Prostate gland (tissue), 2 donors: ENCODE data around the gene FKBP14. TPM values are rescaled to one million over a fixed set of nuclear protein-coding genes. Genes with fewer than 3 reads are reported as not detected.

Source experiments
- DNase-seq: peaks from one replicate; pipeline ENCODE4 v3.0.0-alpha.2; 2019; ENCODE audit warnings: low spot score
- H3K27ac ChIP-seq, 2 donors: fragments of 200-600 bp; sonication (generic); 2 replicates each; pipeline ENCODE4 v1.5.1; 2017 to 2019
- H3K27me3 ChIP-seq: fragments of 200-600 bp; sonication (generic); replicated peaks from 2 replicates; pipeline ENCODE4 v1.5.1; 2019; ENCODE audit not compliant: insufficient read depth
- H3K36me3 ChIP-seq, 2 donors: fragments of 200-600 bp; sonication (generic); 1 replicate in 1 of 2; 2 replicates in 1 of 2; pipeline versions ENCODE4 v1.5.1 to v1.8.1; 2017 to 2019
- H3K4me1 ChIP-seq: fragments of 200-600 bp; sonication (generic); replicated peaks from 2 replicates; pipeline ENCODE4 v1.5.1; 2019
- H3K4me3 ChIP-seq, 2 donors: fragments of 200-600 bp; sonication (generic); 2 replicates each; pipeline ENCODE4 v1.5.1; 2017 to 2019
- H3K9me3 ChIP-seq: fragments of 200-600 bp; sonication (generic); 2 replicates; pipeline ENCODE4 v1.5.1; 2017
- POLR2A ChIP-seq: fragments of 450-650 bp; IDR thresholded peaks from one replicate; pipeline ENCODE4 v1.6.1; 2016; ENCODE audit warnings: antibody characterized with exemption, mild to moderate bottlenecking
- POLR2AphosphoS5 ChIP-seq: sonication (generic); formaldehyde crosslinking; IDR thresholded peaks from one replicate; pipeline ENCODE4 v1.6.1; 2017; ENCODE audit warnings: antibody characterized with exemption
- WGBS: methylation state at CpG from one replicate; pipeline ENCODE4 v1.1.5; 2018; 5-methylcytosine and 5-hydroxymethylcytosine counted together
- intact Hi-C: fragments of 100-400 bp; cut with DNase I; formaldehyde crosslinking; loops from one replicate; pipeline ENCODE4 v1.14.2; 2022
- total RNA-seq, 2 donors: library from RNA; depleted of rRNA; stranded (reverse); fragments of >200 nt; gene quantifications; one replicate each; pipeline ENCODE4 v1.1.0, GENCODE V29; 2016
- TF ChIP-seq, protein P1 (sequence below), 4 experiments: fragments of 200-600 bp in 2 of 4; fragments of 450-650 bp in 2 of 4; sonication (generic) in 2 of 4; IDR thresholded peaks; 1 replicate in 3 of 4; 2 replicates in 1 of 4; pipeline ENCODE4 v1.5.1; 2016 to 2019; ENCODE audit warnings: antibody characterized with exemption in 4 of 4, mild to moderate bottlenecking in 2 of 4, moderate library complexity in 2 of 4

The FKBP14 gene
- total RNA-seq, 2 donors from 2014 or later, result 8.4 to 9.5 TPM

DNA sequence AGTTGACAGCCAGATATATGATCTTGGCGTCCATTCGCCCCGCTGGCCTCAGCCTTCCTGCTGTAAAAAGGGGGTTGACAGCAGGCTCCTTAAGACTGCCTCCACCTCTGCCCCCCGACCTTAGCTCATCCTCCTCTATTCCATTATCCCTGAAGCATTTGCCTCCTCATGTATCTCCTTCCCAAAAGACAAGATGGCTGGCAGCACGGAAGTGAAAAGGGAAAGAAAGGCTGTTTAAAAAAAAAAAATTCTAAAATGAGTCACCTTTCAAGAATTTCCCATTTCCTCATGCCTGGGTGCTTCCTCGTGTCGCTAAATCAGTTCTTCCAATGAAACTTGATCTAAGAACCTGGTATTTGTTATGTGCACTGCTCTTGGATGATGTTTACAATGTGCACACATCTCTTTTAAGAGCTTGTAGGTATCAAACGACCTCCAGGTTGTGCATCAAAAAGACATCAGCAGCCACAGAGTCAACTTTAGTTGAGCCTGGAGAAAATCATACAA, 38.6 kb downstream of the FKBP14 start:
- Histone ChIP-seq H3K4me3 (peak overlapping the region in 1 of 2 donors; percentile 95), H3K9me3 (no peaks in the 10 kb centered on the region), H3K27me3 (no peaks in the 10 kb centered on the region), H3K27ac (peak overlapping the region; percentile 89 to 90), H3K4me1 (no peaks in the 10 kb centered on the region), H3K36me3 (no peaks in the 10 kb centered on the region)
- intact Hi-C loops, result no loop called here
- TF ChIP-seq POLR2AphosphoS5 (peak; percentile 30), POLR2A (no peak)
- TF ChIP-seq, protein P1, sequence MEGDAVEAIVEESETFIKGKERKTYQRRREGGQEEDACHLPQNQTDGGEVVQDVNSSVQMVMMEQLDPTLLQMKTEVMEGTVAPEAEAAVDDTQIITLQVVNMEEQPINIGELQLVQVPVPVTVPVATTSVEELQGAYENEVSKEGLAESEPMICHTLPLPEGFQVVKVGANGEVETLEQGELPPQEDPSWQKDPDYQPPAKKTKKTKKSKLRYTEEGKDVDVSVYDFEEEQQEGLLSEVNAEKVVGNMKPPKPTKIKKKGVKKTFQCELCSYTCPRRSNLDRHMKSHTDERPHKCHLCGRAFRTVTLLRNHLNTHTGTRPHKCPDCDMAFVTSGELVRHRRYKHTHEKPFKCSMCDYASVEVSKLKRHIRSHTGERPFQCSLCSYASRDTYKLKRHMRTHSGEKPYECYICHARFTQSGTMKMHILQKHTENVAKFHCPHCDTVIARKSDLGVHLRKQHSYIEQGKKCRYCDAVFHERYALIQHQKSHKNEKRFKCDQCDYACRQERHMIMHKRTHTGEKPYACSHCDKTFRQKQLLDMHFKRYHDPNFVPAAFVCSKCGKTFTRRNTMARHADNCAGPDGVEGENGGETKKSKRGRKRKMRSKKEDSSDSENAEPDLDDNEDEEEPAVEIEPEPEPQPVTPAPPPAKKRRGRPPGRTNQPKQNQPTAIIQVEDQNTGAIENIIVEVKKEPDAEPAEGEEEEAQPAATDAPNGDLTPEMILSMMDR (IDR thresholded peaks at IDR 0.05), result no peak
- 38% methylated on average over 8 of the region's 8 CpGs for WGBS
- DNase-seq, result no peak

DNA sequence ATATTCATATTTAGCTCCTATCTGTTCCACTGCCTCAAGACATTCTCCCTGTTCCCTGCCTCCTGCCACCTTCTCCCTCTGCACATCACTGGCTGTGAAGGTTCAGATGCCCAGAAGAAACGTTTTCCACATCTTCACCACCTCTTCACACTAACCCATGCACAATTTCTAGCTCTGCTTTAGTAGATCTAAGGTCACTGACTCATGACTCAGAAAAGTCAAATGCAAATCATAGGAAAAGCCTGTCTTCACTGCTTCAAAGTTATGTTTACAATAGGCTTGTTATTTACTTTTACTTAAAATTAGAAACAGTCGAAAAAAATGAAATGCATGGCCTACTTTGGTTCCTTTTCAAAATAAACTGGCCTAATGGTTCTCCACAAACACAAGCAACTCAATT, 39.4 kb downstream of the FKBP14 start:
- Histone ChIP-seq H3K27me3 (no peaks in the 10 kb centered on the region), H3K4me3 (no peak overlapping the region), H3K27ac (no peak overlapping the region), H3K4me1 (no peaks in the 10 kb centered on the region), H3K36me3 (no peaks in the 10 kb centered on the region), H3K9me3 (no peaks in the 10 kb centered on the region)
- intact Hi-C loops, result no loop called here
- TF ChIP-seq POLR2A, result no peak
- TF ChIP-seq, protein P1 (IDR thresholded peaks at IDR 0.05), result no peak
- no peak for TF ChIP-seq POLR2AphosphoS5
- WGBS, result 61% methylated on average over 2 of the region's 2 CpGs
- DNase-seq, result no peak

DNA sequence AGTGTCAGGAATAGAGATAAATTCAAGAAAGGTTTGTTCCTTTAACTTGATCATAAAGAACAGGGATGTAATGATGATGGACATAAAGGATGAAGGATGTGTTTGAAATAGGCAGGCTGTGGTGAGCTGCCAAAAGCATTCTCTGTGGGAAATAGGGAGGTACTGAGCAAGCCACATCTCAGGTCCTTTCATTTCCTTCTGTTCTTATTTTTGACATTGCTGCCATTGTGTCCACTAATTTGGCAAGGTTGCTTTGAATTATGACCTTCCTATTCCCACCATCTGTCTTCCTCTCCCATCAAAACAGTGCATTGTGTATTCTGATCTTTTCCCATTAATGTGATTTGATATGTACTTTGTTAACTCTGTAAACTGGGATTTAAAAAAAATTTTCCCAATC, 46.4 kb downstream of the FKBP14 start:
- H3K4me1 ChIP-seq, result no peaks in the 10 kb centered on the region
- no peaks in the 10 kb centered on the region for H3K36me3 ChIP-seq
- no peak overlapping the region for H3K27ac ChIP-seq
- H3K27me3 ChIP-seq, result no peaks in the 10 kb centered on the region
- intact Hi-C loops, result no loop called here
- no peak for TF ChIP-seq POLR2A
- TF ChIP-seq, protein P1 (IDR thresholded peaks at IDR 0.05), result no peak
- TF ChIP-seq POLR2AphosphoS5, result no peak
- no peak overlapping the region for H3K4me3 ChIP-seq
- H3K9me3 ChIP-seq, result no peaks in the 10 kb centered on the region
- DNase-seq, result no peak

DNA sequence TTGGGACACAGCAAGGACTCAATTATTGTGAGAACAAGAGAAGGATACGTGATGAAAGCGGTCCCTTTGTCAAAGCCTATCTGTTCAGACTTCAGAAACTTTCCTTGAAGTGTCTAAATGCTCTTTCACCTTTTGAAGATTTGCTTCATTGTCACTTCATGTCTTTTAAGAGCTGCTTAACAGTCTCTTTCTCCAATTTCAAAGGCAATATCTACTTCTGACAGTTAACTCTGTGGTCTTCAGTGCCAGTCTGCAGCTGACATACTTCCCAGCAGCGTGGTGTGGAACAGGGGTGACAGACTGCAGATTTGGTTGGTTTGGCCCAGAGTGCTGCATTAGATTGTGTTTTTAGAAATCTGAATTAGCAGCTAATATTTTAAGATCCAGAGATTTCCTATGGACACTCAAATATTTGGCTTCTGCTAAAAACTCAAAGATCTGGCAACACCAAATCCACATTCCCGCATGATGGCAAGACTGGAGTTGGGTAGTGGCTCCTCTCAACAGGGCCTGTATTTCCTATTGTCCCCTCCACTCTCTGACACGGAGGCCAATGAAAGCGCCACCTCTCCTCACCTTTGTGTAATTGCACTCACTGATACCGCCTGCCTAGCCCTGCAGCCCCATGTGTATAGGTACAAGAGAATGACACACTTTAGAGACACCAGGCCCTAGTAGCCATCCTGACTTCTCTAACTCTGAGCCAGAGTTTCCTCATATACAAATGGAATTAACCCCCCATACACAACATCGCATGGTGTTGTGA, 48.4 kb downstream of the FKBP14 start:
- H3K36me3 ChIP-seq, result no peaks in the 10 kb centered on the region
- no peak overlapping the region for H3K27ac ChIP-seq
- H3K9me3 ChIP-seq, result no peaks in the 10 kb centered on the region
- DNase-seq, result no peak
- intact Hi-C loops, result no loop called here
- WGBS, result 92% methylated on average over 8 of the region's 8 CpGs
- no peak overlapping the region for H3K4me3 ChIP-seq
- no peaks in the 10 kb centered on the region for H3K27me3 ChIP-seq
- no peaks in the 10 kb centered on the region for H3K4me1 ChIP-seq
- TF ChIP-seq POLR2AphosphoS5, result no peak
- TF ChIP-seq, protein P1 (IDR thresholded peaks at IDR 0.05), result no peak
- no peak for TF ChIP-seq POLR2A
